ENCODE data around the gene KRTAP4-9.

DNA sequence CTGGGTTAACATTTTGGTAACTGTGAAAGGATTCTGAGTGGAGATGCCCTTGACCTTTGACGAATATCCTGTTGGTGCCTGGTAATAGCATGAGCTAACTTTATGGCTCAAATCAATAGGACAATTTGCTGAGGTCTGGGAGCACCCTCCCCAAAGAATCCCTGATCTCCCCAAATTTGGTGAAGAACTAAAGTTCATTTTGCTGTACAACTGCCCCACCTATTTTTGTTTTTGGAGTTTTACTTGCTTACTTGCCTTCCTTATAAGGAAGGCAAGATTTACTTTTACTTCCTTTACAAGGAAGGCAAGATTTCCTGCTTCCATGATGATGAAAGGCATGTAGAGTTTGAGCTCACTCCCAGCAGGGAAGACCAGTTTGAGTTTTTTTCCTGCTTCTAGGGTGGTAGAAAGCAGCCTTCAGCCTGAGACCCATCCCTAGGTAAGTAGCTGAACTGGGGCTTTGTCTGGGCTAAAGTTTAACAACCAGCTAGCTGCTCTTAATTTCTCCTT is 2.8 kb downstream of the KRTAP4-9 start:
- TF ChIP-seq MYC (IDR thresholded peaks at IDR 0.05; ENCODE audit: borderline replicate concordance, low read length) (no peak), POLR2A (IDR thresholded peaks at IDR 0.05; ENCODE audit: low read length) (no peak), CEBPB (IDR thresholded peaks at IDR 0.05) (no peak), EP300 (IDR thresholded peaks at IDR 0.05) (no peak), POLR2AphosphoS2 (conservative IDR thresholded peaks at IDR 0.05; ENCODE audit: low read length) (no peak), SREBF2 (IDR thresholded peaks at IDR 0.05) (no peak), PBX3 (IDR thresholded peaks at IDR 0.05) (no peak), EHMT2 (IDR thresholded peaks at IDR 0.05; ENCODE audit: low read depth) (no peak), REST (IDR thresholded peaks at IDR 0.05) (no peak), CHD4 (IDR thresholded peaks at IDR 0.05; ENCODE audit: borderline replicate concordance) (no peak), HDAC2 (IDR thresholded peaks at IDR 0.05) (no peak), HMGXB4 (CRISPR knock-in tag; IDR thresholded peaks at IDR 0.05; ENCODE audit: borderline replicate concordance) (no peak), CHD2 (IDR thresholded peaks at IDR 0.05; ENCODE audit: low read length, partially characterized antibody) (no peak)
- TF ChIP-seq, protein P1, sequence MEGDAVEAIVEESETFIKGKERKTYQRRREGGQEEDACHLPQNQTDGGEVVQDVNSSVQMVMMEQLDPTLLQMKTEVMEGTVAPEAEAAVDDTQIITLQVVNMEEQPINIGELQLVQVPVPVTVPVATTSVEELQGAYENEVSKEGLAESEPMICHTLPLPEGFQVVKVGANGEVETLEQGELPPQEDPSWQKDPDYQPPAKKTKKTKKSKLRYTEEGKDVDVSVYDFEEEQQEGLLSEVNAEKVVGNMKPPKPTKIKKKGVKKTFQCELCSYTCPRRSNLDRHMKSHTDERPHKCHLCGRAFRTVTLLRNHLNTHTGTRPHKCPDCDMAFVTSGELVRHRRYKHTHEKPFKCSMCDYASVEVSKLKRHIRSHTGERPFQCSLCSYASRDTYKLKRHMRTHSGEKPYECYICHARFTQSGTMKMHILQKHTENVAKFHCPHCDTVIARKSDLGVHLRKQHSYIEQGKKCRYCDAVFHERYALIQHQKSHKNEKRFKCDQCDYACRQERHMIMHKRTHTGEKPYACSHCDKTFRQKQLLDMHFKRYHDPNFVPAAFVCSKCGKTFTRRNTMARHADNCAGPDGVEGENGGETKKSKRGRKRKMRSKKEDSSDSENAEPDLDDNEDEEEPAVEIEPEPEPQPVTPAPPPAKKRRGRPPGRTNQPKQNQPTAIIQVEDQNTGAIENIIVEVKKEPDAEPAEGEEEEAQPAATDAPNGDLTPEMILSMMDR (IDR thresholded peaks at IDR 0.05), result no peak
